GM18519 (cell line): ENCODE measurements around the gene TRPM2.

Experiments
- ATAC-seq: cut with Tn5 transposase; IDR thresholded peaks from one replicate; pipeline ENCODE4 v1.9.1; 2021; ENCODE audit warnings: mild to moderate bottlenecking, moderate library complexity; ENCODE audit not compliant: unreplicated experiment, low FRiP score

The TRPM2 gene

DNA sequence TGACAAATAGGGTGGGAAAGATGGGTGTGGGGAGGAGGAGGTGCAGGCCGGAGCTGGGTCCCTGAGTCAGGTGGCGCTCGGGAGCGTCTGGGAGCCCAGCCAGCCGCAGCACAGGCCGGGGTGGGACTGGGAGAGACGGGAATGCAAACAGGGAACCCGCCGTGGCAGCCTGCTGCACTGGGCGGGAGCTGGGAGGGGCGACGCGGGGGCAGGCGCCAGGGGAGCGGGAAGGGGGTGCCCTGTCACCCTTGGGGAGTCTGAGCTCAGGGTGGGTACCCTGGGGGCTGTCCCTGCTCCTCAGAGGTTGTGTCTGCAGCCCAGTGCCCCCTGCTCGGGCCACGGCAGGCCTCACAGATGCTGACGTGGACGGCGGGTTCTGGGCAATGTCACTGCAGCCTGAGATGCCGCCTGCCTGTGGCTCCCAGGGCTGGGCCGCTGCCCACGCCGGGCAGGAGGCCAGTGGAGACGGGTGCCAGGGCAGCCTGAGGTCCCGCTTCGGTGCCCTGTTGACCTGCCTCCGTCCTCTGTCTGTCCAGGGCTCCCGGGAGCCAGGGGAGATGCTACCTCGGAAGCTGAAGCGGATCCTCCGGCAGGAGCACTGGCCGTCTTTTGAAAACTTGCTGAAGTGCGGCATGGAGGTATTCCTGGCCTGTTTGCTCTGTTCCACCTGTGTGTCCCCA lies 85.2 kb downstream of the TRPM2 start:
- no peak for ATAC-seq

DNA sequence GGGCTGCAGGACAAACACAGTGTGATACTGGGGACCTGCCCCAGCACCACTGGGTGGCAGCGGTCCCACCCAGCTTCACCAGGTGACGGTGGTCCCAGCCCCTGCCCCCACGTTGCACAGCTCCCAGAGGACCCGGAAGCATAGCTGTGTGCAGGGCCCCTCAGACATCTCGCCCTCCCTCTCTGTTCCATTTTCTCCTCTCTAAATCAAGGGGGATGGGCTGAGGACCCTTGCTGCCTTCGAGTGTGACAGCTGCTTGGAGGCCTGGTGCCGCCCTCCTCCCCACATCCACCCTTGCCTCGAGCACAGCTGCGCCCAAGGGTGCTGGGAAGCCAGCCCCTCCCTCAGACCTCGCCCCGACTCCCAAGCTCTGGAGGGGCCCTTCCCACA lies 85.8 kb downstream of the TRPM2 start:
- no peak for ATAC-seq

DNA sequence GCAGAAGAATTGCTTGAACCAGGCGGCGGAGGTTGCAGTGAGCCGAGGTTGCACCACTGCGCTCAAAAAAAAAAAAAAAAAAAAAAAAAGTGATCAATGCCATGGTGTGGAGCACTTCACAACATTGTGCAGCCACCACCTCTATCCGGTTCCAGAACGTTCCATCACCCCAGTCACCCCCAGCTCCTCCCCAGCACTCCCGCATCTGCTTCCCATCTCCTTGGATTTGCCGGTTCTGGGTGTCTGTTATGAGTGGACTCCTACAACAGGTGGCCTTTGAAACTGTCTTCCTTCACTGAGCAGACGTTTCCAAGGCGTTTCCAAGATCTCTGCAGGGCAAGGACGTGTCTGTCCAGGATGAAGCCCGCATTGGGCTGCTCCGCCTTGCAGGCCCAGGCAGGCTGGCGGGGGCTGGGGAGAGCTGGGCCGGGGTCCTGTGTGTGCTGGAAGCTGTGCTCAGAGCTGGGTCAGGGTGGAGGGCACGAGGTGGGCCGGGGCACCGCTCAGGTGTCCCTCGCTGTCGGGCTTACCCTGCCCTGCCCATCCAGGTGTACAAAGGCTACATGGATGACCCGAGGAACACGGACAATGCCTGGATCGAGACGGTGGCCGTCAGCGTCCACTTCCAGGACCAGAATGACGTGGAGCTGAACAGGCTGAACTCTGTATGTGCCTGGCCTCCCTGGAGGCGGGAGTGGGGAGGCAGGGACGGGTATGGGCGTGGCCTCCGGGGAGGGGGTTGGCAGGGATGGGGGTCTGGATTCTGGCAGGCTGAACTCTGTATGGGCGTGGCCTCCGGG lies 87.0 kb downstream of the TRPM2 start:
- ATAC-seq, result no peak

DNA sequence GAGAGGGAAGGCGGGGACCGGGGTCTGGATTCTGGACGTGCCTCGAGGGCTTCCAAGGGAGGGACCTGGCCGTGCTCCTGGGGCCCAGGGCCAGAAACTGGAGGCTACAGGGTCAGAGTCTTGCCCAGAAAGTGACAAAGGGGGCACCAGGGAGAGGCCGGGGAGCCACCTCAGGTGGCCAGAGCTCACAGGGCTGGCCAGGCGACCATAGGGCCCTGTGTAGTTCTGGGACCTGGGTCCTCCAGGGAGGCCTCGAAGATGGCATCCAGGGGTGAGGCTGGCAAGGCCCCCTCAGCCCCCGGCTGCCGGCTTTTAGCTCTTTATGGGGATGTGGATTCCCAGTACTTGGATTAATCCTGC lies 87.6 kb downstream of the TRPM2 start:
- no peak for ATAC-seq

DNA sequence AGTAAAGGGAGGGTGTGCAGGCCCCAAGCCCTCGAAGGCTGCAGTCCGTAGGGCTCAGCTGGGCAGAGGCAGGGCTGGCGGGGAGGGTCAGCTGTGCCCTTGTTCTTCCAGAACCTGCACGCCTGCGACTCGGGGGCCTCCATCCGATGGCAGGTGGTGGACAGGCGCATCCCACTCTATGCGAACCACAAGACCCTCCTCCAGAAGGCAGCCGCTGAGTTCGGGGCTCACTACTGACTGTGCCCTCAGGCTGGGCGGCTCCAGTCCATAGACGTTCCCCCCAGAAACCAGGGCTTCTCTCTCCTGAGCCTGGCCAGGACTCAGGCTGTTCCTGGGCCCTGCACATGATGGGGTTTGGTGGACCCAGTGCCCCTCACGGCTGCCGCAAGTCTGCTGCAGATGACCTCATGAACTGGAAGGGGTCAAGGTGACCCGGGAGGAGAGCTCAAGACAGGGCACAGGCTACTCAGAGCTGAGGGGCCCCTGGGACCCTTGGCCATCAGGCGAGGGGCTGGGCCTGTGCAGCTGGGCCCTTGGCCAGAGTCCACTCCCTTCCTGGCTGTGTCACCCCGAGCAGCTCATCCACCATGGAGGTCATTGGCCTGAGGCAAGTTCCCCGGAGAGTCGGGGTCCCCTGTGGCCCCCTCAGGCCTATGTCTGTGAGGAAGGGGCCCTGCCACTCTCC lies 88.3 kb downstream of the TRPM2 start:
- ATAC-seq, result no peak

DNA sequence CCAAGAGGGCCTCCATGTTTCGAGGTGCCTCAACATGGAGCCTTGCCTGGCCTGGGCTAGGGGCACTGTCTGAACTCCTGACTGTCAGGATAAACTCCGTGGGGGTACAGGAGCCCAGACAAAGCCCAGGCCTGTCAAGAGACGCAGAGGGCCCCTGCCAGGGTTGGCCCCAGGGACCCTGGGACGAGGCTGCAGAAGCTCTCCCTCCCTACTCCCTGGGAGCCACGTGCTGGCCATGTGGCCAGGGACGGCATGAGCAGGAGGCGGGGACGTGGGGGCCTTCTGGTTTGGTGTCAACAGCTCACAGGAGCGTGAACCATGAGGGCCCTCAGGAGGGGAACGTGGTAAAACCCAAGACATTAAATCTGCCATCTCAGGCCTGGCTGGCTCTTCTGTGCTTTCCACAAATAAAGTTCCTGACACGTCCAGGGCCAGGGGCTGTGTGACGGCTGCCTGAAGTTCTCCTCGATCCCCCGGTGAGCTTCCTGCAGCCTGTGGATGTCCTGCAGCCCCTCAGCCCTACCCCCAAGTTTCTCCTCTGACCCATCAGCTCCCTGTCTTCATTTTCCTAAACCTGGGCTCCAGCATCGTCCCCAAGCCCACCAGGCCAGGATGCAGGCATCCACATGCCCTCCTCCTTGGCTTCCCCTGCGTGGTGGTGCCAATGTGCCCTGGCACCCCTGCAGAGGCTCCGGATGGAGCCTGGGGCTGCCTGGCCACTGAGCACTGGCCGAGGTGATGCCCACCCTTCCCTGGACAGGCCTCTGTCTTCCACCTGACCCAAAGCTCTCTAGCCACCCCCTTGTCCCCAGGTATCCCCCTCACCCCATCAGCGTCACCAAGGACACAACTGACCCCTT lies 89.1 kb downstream of the TRPM2 start:
- ATAC-seq, result no peak

DNA sequence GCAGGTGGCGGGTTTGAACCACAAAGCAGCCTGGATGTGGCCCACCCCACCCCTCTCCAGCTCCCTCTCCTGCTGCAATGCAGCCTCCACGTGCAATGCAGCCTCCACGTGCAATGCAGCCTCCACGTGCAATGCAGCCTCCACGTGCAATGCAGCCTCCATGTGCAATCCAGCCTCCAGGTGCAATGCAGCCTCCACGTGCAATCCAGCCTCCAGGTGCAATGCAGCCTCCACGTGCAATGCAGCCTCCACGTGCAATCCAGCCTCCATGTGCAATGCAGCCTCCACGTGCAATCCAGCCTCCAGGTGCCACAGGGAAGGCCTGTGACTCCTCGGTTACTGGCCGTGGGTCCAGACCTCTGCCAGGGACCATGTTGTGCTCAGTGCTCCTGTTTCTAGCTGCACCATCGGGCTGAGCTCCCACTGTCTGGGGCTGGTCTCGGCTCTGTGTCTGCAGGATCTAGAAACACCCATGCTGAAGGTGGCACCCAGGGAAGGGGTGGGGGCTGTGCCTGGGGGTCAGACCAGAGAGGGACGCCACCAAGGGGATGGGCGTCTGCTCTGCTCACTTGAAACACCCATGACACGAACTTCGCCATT lies 90.0 kb downstream of the TRPM2 start:
- ATAC-seq, result no peak

DNA sequence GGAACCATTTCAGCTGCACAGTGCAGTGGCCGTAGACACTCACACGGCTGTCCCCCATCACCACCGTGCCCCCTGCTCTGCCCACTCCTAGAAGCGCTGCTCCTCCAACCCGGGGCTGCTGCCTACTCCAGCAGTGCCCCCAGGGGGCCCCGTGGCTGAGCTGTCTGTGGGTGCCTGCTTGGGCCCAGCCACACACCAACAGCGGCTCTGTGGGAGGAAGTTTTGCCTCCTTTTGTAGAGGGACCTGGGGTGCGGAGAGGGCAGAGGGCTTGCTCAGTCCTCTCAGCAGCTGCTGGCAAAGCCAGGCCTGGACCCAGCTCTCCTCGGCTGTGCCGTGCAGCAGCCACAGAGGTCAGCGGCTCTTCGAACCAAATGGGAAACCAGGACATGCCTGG lies 90.5 kb downstream of the TRPM2 start:
- ATAC-seq, result no peak

DNA sequence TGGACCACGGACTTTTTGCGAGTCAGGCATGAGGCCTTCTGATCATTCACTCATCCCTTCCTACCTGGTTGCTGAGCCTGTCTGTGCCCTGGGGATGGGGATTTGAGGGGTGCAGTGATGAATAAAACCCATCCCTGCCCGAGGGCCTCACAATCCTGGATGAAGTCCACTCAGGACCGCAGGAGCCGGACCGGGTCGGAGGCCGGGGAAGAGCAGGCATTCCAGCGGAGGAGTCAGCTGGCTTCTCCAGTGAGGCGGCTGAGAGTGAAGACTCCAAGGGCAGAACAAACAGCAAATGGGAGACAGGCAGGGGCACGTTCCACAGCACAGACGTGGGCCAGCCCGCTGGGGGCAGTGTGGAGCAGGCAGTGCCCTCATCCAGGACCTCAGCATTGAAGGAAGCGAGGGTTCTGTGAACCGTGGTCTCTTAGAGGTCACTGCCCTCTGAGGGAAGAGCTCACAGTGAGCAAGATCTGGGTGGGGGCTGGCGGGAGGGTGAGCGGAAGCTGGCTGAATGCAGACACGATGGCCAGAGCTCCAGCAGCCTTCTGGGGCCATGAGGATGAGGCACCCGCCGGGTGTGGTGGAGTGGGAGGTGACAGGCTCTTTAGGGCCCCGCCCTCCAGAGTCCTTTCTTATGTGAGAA lies 91.0 kb downstream of the TRPM2 start:
- ATAC-seq, result no peak

DNA sequence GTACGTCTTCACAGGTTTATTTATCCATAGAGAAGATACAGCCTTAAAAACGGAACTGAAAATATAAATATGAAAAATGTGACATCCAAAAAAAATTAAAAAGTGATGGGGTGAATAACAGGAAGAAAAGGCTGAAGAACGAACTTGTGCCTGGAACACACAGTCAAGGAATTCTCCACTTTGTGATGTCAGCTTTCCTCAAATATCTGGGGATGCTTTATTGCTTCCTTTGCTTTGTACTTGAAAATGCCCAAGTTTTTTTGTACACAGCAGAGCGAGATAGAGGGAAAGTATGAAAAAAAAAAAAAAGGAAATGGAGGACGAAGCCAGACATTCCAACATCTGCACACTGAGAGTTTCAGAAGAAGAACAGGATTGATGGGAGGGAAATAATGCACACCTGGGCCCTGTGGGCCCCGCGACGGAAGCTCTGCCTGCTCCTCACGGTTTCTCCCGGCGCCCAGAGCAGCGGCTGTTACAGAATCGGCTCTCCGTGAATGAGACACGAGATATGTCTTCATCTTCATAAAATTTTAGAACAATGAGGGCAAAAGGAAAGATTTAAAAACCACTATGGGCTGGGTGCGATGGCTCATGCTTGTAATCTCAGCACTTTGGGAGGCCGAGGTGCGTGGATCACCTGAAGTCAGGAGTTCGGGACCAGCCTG lies 91.9 kb downstream of the TRPM2 start:
- no peak for ATAC-seq

DNA sequence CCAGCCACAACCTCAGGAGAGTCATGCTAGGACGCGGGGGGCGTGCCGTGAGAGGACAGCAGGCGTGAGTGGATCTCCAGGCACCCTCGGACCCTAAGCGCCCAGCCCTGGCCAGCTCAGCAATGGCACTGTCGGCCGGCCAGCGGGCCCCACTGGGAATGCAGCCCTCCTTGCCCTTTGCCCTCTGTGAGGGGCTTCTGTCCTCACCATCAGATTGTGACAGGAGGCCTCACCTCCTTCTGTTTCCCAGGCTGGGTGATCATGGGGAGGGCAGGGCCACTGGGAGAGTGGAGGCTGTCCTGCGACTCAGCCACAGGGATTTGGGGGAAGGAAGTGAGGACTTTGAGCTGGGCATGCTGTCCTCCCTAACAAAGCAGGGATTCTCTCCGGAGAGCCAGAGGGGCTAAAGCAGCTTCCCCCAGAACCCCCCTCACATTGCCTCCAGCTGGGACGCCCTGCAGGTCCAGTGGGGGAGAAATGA lies 95.3 kb downstream of the TRPM2 start:
- ATAC-seq, result no peak

DNA sequence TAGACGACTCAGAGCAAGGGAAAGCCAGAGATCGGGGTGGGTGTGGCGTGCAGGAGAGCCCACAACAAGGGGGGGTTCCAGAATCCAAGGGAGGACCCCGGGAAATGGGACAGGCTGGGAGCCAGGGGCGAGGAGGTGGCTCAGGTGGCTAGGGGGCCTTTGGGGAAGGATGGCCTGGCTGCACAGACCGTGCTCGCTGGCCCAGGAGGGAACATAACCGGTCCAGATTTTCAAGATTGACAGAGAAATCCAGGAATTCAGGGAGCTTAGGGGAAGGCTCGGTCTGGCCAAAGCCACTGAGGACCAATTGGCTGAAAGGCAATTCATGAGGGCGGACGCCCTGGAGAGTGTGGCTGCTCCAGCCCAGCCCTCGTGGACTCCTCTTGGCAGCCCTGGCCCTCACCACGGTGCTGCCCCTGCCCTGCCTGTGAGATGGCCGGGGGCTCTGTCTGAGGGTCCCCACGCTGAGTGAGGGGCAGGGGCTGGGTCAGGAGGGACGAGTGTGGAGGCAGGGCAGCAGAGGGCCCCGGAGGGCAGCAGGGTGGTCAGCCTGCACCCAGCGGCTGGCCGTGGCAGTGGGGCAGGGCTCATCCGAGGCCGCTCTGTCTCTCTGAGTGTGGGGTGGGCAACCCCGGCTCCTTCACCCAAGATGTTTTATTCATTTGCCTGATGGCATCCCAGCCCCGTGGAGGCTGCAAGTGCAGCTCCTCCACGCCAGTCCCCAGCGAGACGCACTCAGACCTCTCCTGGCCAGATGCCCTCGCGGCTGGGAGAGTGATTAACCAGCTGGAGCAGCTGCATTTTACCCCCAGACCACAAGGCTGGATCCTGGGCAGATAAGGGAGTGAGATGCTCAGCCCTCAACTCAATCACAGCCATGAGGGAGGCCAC lies 96.3 kb downstream of the TRPM2 start:
- ATAC-seq, result no peak

DNA sequence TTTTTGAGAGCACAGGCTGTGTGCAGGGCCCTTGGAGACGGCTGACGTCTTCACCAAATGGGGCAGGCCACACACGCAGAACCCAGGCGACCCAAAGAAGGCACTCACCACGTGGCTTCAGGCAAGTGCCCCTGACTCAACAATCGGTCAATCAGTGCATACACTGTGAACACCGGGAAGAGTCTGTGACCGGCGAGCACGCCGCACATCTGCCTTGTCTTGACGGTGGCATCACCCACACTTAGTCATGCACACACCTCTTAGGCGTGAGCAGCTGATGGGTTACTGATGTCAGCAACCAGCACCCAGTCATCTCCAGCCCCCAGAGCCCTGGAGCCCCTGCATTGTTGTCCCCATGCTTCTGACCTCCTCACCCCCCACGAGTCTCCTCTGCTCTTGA lies 97.0 kb downstream of the TRPM2 start:
- ATAC-seq, result no peak

DNA sequence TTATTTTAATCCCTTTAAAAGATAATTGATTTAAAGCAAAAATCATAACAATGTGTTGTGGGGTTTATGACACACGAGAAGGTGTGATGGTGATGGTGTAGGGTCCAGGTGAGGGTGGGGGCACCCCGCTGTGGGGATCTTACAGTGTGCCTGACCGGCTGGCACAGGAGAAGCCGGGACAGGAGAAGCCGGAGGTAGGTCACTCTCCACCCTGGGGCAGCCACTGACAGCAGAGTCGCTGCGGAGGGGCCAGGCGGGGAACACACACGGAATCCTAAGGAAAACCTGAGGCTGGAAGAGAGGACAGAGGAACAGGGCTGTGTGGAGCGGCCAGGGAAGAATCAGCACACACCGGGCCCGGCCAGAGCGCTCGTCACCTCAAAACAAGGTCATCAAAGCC lies 97.6 kb downstream of the TRPM2 start:
- ATAC-seq, result no peak

DNA sequence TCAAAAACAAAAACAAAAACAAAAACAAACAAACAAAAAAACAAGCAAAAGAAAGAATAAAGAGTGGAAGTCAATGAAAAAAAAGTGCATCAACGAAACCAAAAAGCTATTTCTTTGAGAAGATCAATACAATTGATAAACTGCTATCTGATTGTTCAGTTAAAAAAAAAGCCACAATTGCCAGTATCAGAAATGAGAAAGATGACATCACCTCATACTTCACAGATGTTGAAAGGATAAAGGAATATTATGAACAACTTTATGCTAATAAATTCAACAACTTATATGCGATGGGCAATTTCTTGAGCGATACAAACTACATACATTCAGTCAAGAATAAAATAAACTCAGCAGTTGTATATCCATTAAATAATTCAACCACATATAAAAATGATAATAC lies 99.7 kb downstream of the TRPM2 start:
- no peak for ATAC-seq

DNA sequence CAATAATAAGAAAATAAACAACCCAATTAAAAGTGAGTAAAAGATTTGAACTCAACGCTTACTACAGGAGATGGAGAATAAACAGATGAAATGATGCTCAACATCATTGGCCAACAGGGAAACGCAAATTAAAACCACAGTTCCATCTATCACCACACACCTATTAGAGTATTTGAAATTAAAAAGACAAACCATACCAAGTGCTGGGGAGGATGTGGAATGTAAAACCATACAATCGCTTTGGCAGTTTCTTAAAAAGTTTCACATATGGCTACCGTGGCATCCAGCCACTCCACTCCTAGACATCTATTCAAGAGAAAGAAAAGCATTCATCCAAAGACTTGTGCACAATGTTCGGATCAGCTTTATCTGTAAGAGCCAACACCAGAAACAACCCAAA lies 100.6 kb downstream of the TRPM2 start:
- no peak for ATAC-seq

DNA sequence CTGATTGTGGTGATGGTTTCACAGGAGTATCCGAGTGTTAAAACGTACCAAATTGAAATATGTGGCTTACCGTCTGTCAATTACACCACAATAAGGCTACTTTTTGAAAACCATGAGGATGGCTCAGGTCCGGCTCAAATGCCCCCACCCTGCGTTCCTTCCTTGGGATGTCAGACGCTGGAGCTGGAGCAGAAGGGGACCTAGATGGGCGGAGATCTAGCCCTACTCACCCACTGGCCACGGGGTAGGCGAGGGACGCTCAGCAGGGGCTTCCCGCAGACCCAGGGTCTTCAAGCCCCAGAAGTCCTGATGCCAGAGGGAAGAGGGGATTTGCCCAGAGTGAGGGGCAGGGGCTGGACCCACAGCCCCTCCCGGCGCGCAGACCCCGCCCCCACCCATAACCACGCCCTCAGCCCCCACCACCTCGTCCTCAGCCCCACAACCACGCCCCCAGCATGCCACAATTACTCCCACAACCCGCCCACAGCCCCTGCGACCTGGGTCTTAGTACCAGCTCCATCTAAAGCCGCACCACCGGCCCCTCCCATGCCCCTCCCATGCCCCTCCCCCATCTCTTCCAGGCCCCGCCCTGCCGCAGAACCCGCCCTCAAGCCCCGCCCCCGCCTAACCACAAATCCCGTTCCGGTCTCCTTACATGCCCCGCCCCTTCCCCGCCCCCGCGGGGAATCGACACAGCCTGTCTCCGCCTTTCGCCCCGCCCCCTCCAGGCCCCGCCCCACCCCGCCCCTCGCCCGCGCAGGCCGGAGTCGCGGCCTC lies 101.5 kb downstream of the TRPM2 start, which contains the start of gene LRRC3:
Gene LRRC3 (plus strand): TSS at position 764 of the 777 bp plus-strand sequence. CDS start 1,135 bp downstream, outside the sequence.
- ATAC-seq, result no peak
